ENCODE measurements around the gene ABHD12B. TPM values are rescaled to one million over a fixed set of nuclear protein-coding genes. Genes with fewer than 3 reads are reported as not detected.

The ABHD12B gene
- total and polyA plus RNA-seq, 2 of the 13 experiments (the other 11 are each of a cell fraction or from before 2014, with no cell fraction given) = not detected

DNA sequence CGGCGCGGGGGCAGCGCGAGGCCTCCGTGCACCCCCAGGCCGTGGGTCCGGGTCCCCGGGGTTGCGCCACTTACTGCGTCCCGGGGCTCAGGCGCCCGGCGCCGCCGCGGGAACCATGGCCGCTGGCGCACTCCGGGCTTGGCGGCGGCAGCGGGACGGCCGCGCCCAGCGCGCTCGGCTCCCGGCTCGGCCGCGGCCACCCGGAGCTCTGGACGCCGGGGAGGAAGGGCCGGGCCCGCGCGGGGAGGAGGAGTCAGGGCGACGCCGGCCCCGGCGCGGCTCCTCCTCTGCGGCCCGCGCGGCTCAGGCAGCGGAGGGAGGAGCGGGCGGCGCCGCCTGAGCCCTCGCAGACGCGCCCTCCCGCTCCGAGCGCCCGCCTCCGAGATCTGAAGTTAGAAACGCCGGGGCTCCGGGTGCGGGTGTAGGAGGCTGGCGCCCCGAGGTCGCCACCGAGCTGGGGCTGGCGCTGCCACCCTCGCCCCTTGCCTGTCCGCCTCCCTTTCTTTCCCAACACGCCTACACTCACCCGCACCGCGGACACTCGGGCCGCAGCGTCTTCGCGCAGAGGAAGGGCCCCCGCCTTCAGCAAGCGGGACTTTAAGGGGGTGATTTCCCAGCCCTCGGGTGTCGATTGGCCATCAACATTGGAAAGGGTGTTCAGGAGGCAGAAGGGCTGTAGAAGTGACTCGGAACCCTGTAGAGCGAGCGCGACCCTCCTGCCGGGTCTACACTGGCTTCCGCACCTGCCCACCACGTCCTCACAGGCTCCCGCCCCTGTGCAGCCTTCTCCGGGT, 40.7 kb upstream of the ABHD12B start, which contains the start of gene NIN (continued):
- TF ChIP-seq ZFP91 (CRISPR knock-in tag; IDR thresholded peaks at IDR 0.05; ENCODE audit: borderline replicate concordance) = peak; percentile 56; the same call in 1 of the 2 replicates
- peak; percentile 66 for TF ChIP-seq ZFX (CRISPR knock-in tag; IDR thresholded peaks at IDR 0.05; ENCODE audit: low read depth)
- 0 out of 2 replicates have a peak, but pooled peaks have one; percentile 28 for TF ChIP-seq RBFOX2 (IDR thresholded peaks at IDR 0.05; ENCODE audit: low read depth, low read length)
- 0 out of 2 replicates have a peak, but pooled peaks have one; percentile 35 for TF ChIP-seq ARNT2 (CRISPR knock-in tag; IDR thresholded peaks at IDR 0.05; ENCODE audit: low read depth)
- no peak for TF ChIP-seq GLI4 (CRISPR knock-in tag; IDR thresholded peaks at IDR 0.05; ENCODE audit: borderline replicate concordance)
- peak; percentile 59; the same call in 1 of the 2 replicates for TF ChIP-seq ZFY (CRISPR knock-in tag; IDR thresholded peaks at IDR 0.05)
- TF ChIP-seq ZNF441 (CRISPR knock-in tag; IDR thresholded peaks at IDR 0.05; ENCODE audit: borderline replicate concordance) = 0 out of 2 replicates have a peak, but pooled peaks have one; percentile 3
- TF ChIP-seq, protein P1, sequence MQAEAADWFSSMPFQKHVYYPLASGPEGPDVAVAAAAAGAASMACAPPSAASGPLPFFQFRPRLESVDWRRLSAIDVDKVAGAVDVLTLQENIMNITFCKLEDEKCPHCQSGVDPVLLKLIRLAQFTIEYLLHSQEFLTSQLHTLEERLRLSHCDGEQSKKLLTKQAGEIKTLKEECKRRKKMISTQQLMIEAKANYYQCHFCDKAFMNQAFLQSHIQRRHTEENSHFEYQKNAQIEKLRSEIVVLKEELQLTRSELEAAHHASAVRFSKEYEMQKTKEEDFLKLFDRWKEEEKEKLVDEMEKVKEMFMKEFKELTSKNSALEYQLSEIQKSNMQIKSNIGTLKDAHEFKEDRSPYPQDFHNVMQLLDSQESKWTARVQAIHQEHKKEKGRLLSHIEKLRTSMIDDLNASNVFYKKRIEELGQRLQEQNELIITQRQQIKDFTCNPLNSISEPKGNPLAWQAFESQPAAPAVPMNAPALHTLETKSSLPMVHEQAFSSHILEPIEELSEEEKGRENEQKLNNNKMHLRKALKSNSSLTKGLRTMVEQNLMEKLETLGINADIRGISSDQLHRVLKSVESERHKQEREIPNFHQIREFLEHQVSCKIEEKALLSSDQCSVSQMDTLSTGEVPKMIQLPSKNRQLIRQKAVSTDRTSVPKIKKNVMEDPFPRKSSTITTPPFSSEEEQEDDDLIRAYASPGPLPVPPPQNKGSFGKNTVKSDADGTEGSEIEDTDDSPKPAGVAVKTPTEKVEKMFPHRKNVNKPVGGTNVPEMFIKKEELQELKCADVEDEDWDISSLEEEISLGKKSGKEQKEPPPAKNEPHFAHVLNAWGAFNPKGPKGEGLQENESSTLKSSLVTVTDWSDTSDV (CRISPR knock-in tag; IDR thresholded peaks at IDR 0.05) = 0 out of 2 replicates have a peak, but pooled peaks have one; percentile 49
- no peak for TF ChIP-seq MBNL3 (CRISPR knock-in tag; conservative IDR thresholded peaks at IDR 0.05)
- no peak for TF ChIP-seq RFX5 (IDR thresholded peaks at IDR 0.05; ENCODE audit: low read depth, low read length)
- 0 out of 2 replicates have a peak, but pooled peaks have one; percentile 28 for TF ChIP-seq ZSCAN25 (CRISPR knock-in tag; IDR thresholded peaks at IDR 0.05)
- peak; percentile 44 for TF ChIP-seq UBTF (CRISPR knock-in tag; IDR thresholded peaks at IDR 0.05)
- TF ChIP-seq TRIM24 (CRISPR knock-in tag; IDR thresholded peaks at IDR 0.05) = 0 out of 2 replicates have a peak, but pooled peaks have one; percentile 10
- TF ChIP-seq NRL (CRISPR knock-in tag; IDR thresholded peaks at IDR 0.05; ENCODE audit: borderline replicate concordance) = peak; percentile 53; the same call in 1 of the 2 replicates
- TF ChIP-seq ATF7-NPFF (CRISPR knock-in tag; IDR thresholded peaks at IDR 0.05; ENCODE audit: low read depth) = peak; percentile 76; the same call in 1 of the 2 replicates
- no peak for TF ChIP-seq NONO (IDR thresholded peaks at IDR 0.05)
- TF ChIP-seq NONO (CRISPR knock-in tag; conservative IDR thresholded peaks at IDR 0.05) = 0 out of 2 replicates have a peak, but pooled peaks have one; percentile 21
- TF ChIP-seq SAP130 (CRISPR knock-in tag; IDR thresholded peaks at IDR 0.05; ENCODE audit: low read depth) = peak; percentile 2; the same call in 1 of the 2 replicates
- peak; percentile 94 for TF ChIP-seq ZSCAN29 (CRISPR knock-in tag; conservative IDR thresholded peaks at IDR 0.05)
- TF ChIP-seq KLF16 (CRISPR knock-in tag; IDR thresholded peaks at IDR 0.05) = 0 out of 4 replicates have a peak, but pooled peaks of 1 of the 2 experiments have one; percentile 17
- TF ChIP-seq ZBTB21 (CRISPR knock-in tag; IDR thresholded peaks at IDR 0.05) = no peak
- TF ChIP-seq HNRNPLL (IDR thresholded peaks at IDR 0.05; ENCODE audit: low read depth, low read length, poor library complexity, severe bottlenecking) = peak; percentile 77
